Measurements from ENCODE around the gene IDNK.

The IDNK gene

GRCh38 chr9:83665580-83666200, 42.7 kb downstream of the IDNK start:
- no peak for DNase-seq (ENCODE audit: low spot score)
- no peak for TF ChIP-seq CTCF (IDR thresholded peaks at IDR 0.05; ENCODE audit: extremely low read depth, missing control alignments)

GRCh38 chr9:83669067-83669466, 46.1 kb downstream of the IDNK start:
- TF ChIP-seq CTCF (IDR thresholded peaks at IDR 0.05; ENCODE audit: extremely low read depth, missing control alignments): no peak
- DNase-seq (ENCODE audit: low spot score): no peak

- no peak for TF ChIP-seq CTCF (IDR thresholded peaks at IDR 0.05; ENCODE audit: extremely low read depth, missing control alignments)
- no peak for DNase-seq (ENCODE audit: low spot score)
Observed at GRCh38 chr9:83670381-83670780, 47.4 kb downstream of the IDNK start.

- DNase-seq (ENCODE audit: low spot score): no peak
- no peak for TF ChIP-seq CTCF (IDR thresholded peaks at IDR 0.05; ENCODE audit: extremely low read depth, missing control alignments)
Observed at GRCh38 chr9:83671451-83671850, 48.5 kb downstream of the IDNK start.

GRCh38 chr9:83675466-83675865, 52.5 kb downstream of the IDNK start:
- TF ChIP-seq CTCF (IDR thresholded peaks at IDR 0.05; ENCODE audit: extremely low read depth, missing control alignments): no peak
- no peak for DNase-seq (ENCODE audit: low spot score)

GRCh38 chr9:83677596-83677995, 54.7 kb downstream of the IDNK start:
- no peak for TF ChIP-seq CTCF (IDR thresholded peaks at IDR 0.05; ENCODE audit: extremely low read depth, missing control alignments)
- DNase-seq (ENCODE audit: low spot score): no peak

GRCh38 chr9:83680233-83680632, 57.3 kb downstream of the IDNK start:
- DNase-seq (ENCODE audit: low spot score): no peak
- no peak for TF ChIP-seq CTCF (IDR thresholded peaks at IDR 0.05; ENCODE audit: extremely low read depth, missing control alignments)

All from GM20000 (cell line).